GM15510 (cell line): Measurements from ENCODE around the gene PRKAR1B.

Source experiments
- POLR2A ChIP-seq: IDR thresholded peaks from 3 replicates; pipeline ENCODE4 v1.6.1; 2011; ENCODE audit warnings: borderline replicate concordance; ENCODE audit not compliant: insufficient read length; ENCODE audit errors: extremely low read depth

The PRKAR1B gene

DNA sequence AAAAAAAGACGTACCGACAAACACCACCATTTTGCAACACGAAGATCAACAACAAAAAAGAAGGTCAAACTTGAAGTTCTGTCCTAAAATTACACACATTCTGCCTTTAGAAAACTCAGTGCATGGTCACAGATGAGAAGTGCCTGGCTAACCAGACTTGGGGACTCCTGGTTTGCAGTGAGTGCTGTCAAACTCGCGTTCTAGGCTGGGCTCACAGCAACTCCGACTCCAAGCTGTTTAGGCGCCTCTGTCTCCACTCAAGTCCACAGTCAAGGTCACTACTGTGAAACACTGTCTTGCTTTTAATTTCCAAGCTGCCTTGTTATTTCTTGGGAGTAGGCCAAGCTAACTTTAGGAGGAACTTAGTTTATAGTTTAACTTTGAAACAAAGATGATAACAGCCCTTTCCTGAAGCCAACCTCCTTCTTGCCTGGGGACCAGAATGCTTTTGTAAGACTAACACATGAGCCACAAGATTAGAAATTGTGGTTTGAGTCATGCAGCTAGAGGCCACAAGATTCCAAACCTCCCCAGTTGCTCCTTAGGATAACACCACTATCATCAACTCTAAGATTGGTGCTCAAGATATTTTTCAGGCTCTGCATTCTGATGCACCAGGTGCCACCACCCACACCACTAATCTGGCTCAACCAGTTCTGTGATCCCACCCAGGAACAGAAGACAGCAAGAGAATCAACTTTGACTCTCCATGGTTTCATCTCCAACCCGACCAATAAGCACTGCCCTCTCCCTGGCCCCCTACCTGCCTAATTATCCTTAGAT lies 1.7 kb downstream of the PRKAR1B start:
- TF ChIP-seq POLR2A = no peak

GRCh38 chr7:724298-724697 lies 2.8 kb downstream of the PRKAR1B start:
- TF ChIP-seq POLR2A = no peak

DNA sequence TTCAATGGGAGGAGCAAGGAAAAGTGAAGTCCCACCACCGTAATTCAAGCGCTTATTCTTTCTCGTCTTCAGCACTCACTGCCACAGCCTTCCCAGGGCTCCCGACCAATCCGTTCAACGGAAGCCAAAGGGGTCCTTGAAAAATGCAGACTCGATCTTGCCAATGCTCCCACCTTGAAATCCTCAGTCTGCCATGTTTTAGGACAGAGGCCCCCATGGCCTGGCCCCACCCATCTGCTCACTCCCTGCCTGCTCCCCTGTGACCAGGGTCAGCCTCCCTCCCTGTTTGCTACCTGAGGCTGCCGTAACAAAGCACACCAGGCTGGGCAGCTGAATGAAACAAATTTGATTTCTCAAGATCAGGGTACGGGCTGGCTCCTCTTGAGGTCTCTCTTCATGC lies 3.5 kb downstream of the PRKAR1B start:
- no peak for TF ChIP-seq POLR2A

- TF ChIP-seq POLR2A = no peak
Observed at GRCh38 chr7:721619-722248, 5.3 kb downstream of the PRKAR1B start.

GRCh38 chr7:716636-717035 lies 10.4 kb downstream of the PRKAR1B start:
- TF ChIP-seq POLR2A = no peak

- no peak for TF ChIP-seq POLR2A
Observed at GRCh38 chr7:716222-716621, 10.9 kb downstream of the PRKAR1B start.

DNA sequence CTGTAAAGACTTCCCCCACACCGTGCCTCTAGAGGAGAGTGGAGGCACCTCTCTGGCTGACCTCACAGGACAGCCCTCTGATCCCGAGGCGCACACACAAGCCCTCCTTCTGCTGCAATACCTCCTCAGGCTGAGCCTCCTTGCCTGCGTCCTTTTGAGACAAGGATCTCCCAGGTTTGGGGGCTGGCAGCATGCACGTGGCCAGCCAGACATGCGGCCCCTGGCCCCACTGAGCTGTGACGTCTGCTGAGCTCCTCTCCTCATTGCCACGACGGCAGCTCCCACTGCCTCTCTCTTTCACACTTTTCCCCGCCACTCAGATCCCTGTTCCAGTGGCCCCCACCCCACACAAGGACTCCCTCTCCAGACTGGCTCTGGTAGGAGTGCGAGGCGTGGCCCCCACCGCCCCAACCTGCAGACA lies 12.8 kb downstream of the PRKAR1B start:
- TF ChIP-seq POLR2A = no peak

GRCh38 chr7:713488-714230 lies 13.4 kb downstream of the PRKAR1B start:
- TF ChIP-seq POLR2A = no peak

GRCh38 chr7:713139-713457 lies 14.0 kb downstream of the PRKAR1B start:
- no peak for TF ChIP-seq POLR2A

DNA sequence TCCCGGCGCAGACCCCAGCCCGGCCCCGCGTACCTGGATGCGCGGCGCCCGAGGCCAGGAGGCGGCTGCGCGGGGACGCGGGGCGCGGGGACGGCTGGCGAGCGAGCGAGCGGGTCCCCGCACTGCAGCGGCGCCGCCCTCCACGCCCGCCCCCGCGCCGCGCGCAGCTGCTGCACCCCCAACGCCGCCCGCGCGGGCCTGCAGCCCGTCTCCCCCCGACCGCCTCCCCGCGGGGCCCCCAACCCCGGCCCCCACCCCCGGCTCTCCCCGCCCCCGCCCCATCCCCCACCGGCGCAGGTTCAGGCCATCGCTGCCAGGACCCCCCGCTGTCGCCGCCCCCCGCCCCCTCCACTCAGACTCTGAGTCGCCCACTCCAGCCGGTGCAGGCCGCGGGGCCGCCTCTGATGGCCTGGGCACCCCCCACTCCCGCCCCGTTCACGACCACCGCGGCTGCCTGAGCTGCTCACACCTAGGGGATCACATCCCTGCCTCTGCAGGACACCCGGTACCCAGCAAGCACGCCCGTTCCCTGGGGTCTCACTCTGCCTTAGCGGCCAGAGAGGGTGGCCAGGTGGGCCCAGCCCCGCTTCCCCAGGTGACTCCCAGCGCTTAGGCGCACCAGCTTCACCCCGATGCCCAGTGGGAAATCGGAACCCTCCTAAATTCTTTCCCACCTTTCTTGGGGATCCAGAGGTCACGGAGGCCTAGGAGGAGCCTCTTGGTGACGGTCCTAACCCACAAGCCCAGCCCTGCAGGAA lies 14.5 kb downstream of the PRKAR1B start:
- TF ChIP-seq POLR2A = no peak

DNA sequence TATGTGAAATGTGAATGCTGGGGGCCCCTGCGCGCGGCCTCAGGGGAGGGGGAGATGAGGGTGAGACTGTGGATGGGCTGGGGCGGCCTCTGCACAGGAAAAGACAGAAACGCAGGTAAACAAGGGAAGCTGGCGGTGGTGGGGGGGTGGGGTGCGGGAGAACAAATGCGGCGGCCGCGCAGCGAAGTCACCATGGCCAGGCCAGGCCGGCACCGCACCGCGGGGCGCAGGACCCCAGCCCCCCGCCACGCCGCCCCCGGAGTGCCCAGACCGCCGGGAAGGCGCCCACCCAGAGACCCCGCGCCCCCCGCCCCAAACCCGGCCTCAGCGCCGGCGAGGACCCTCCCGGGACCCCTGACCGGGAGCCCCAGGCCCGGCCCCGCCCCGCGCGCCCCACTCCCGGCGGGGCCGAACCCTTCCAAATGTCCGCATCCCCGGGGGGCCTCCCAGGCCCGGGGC lies 15.1 kb downstream of the PRKAR1B start:
- no peak for TF ChIP-seq POLR2A

GRCh38 chr7:711093-711921 lies 15.8 kb downstream of the PRKAR1B start:
- TF ChIP-seq POLR2A = no peak

- no peak for TF ChIP-seq POLR2A
Observed at GRCh38 chr7:710161-710560, 16.9 kb downstream of the PRKAR1B start.

GRCh38 chr7:707296-708000 lies 19.6 kb downstream of the PRKAR1B start:
- TF ChIP-seq POLR2A = no peak

- TF ChIP-seq POLR2A = no peak
Observed at GRCh38 chr7:706721-707120, 20.4 kb downstream of the PRKAR1B start.
